Measurements from ENCODE around the gene PDE7B. TPM values are rescaled to one million over a fixed set of nuclear protein-coding genes. Genes with fewer than 3 reads are reported as not detected.

Gene PDE7B
- total RNA-seq, 1 experiment from 2014 or later: 1.8 TPM

GRCh38 chr6:136235233-136235564 is 383.7 kb downstream of the PDE7B start:
- DNase-seq: no peak
- H3K27me3 ChIP-seq: no peaks in the 10 kb centered on the region
- peaks cover 28% of the 10 kb centered on the region for H3K36me3 ChIP-seq
- no peak overlapping the region for H3K4me3 ChIP-seq
- no peaks in the 10 kb centered on the region for H3K9me3 ChIP-seq

GRCh38 chr6:136236466-136237293 is 385.2 kb downstream of the PDE7B start:
- Histone ChIP-seq H3K9me3 (no peaks in the 10 kb centered on the region), H3K36me3 (peaks cover 31% of the 10 kb centered on the region), H3K27me3 (no peaks in the 10 kb centered on the region), H3K4me3 (no peak overlapping the region)
- DNase-seq: no peak

DNA sequence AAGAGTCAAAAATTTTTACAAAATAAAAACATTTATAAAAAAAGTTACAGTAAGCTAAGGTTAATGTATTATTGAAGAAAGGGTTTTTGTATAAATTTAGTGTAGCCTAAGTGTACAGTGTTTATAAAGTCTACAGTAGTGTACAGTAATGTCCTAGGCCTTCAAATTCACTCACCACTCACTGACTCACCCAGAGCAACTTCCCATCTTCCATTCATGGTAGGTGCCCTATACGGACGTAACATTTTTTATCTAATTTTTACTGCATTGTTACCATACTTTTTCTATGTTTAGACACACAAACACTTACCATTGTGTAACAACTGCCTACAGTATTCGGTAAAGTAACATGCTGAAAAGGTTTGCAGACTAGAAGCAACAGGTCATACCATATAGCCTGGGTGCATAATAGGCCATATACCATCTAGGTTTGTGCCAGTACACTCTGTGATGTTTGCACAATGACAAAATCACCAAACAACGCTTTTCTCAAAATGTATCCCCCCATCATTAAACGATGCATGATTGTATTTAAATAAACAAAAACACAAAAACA is 392.6 kb downstream of the PDE7B start:
- peaks cover 29% of the 10 kb centered on the region for H3K36me3 ChIP-seq
- no peaks in the 10 kb centered on the region for H3K27me3 ChIP-seq
- DNase-seq: no peak
- H3K4me3 ChIP-seq: no peak overlapping the region
- H3K9me3 ChIP-seq: no peaks in the 10 kb centered on the region

Data from MG63 (cell line).